Mesothelial cell of epicardium (in vitro differentiated cells): Measurements from ENCODE around the gene PSMC6. TPM values are rescaled to one million over a fixed set of nuclear protein-coding genes. Genes with fewer than 3 reads are reported as not detected.

Experiments used
- DNase-seq, 2 experiments: peaks; one replicate each; pipeline ENCODE4 v3.0.0; 2021; ENCODE audit warnings: low spot score in 2 of 2; ENCODE audit not compliant: unreplicated experiment in 2 of 2
- H3K27ac Mint-ChIP-seq: 2 replicates; pipeline ENCODE4 v1.8.0; 2021; ENCODE audit warnings: mixed read lengths
- H3K27me3 Mint-ChIP-seq: 2 replicates; pipeline ENCODE4 v1.8.0; 2021; ENCODE audit warnings: low read depth, mixed read lengths
- H3K36me3 Mint-ChIP-seq: 2 replicates; pipeline ENCODE4 v1.8.0; 2021; ENCODE audit warnings: mixed read lengths
- H3K4me1 Mint-ChIP-seq: 2 replicates; pipeline ENCODE4 v1.8.0; 2021; ENCODE audit warnings: mixed read lengths
- H3K4me3 Mint-ChIP-seq: 2 replicates; pipeline ENCODE4 v1.8.0; 2021; ENCODE audit warnings: mild to moderate bottlenecking, moderate library complexity, mixed read lengths
- H3K9me3 Mint-ChIP-seq: 2 replicates; pipeline ENCODE4 v1.8.0; 2021; ENCODE audit warnings: mixed read lengths
- total RNA-seq: library from RNA; stranded (reverse); gene quantifications from 3 replicates; pipeline ENCODE4 v1.2.1, GENCODE V29; 2021
- TF ChIP-seq, protein P1 (sequence below): fragments of 200-600 bp; sonication (generic); IDR thresholded peaks from one replicate; pipeline ENCODE4 v1.5.0; 2021; ENCODE audit warnings: antibody characterized with exemption; ENCODE audit not compliant: unreplicated experiment

The PSMC6 gene
- total RNA-seq, 1 donor from 2014 or later: 106 TPM

DNA sequence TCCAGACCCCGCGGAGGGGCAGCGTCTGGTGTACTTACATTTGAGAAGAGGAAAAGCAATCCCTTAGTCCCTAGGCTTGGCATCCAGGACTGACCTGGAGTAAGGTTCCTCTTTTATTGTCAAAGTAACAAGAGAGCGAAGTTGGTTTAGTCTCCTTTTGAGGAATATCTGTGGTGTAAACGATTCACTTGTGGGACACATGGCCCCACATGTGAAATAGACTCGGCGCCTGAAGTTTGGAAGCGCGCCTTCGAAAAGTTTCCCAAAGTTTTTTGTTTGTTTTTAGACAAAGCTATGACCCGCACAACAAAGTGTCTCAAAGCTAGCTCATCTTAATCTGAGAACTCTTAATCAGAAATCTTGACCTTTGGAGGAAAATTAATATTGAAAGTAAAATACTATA, 23.7 kb downstream of the PSMC6 start:
- DNase-seq: no peak
- Mint-ChIP-seq H3K27ac (peak overlapping the region; percentile 97), H3K9me3 (no peaks in the 10 kb centered on the region), H3K27me3 (no peaks in the 10 kb centered on the region), H3K4me3 (peak overlapping the region; percentile 97), H3K36me3 (peaks cover 27% of the 10 kb centered on the region), H3K4me1 (peaks cover 23% of the 10 kb centered on the region)
- TF ChIP-seq, protein P1, sequence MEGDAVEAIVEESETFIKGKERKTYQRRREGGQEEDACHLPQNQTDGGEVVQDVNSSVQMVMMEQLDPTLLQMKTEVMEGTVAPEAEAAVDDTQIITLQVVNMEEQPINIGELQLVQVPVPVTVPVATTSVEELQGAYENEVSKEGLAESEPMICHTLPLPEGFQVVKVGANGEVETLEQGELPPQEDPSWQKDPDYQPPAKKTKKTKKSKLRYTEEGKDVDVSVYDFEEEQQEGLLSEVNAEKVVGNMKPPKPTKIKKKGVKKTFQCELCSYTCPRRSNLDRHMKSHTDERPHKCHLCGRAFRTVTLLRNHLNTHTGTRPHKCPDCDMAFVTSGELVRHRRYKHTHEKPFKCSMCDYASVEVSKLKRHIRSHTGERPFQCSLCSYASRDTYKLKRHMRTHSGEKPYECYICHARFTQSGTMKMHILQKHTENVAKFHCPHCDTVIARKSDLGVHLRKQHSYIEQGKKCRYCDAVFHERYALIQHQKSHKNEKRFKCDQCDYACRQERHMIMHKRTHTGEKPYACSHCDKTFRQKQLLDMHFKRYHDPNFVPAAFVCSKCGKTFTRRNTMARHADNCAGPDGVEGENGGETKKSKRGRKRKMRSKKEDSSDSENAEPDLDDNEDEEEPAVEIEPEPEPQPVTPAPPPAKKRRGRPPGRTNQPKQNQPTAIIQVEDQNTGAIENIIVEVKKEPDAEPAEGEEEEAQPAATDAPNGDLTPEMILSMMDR: no peak

DNA sequence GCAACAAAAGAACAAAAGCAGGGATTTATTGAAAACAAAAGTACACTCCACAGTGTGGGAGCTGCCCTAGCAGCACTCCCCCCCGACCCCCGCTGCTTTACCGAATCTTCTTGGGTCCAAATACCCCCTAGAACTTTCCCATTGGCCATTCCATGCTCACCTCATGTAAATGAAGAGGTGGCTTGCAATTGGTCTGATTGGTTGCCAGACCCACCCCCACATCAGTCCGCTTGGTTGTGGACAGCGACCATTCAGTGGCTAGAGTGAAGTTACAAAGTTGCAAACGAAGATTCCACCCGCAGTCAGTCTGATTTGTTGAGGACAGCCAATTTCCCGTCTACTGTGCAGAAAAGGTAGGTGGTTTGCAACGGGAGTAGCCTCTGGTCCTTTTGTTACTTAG, 26.8 kb downstream of the PSMC6 start:
- H3K27ac Mint-ChIP-seq: no peak overlapping the region
- TF ChIP-seq, protein P1: no peak
- no peaks in the 10 kb centered on the region for H3K27me3 Mint-ChIP-seq
- H3K9me3 Mint-ChIP-seq: no peaks in the 10 kb centered on the region
- H3K4me3 Mint-ChIP-seq: no peak overlapping the region
- peaks cover 22% of the 10 kb centered on the region for H3K36me3 Mint-ChIP-seq
- DNase-seq: no peak
- H3K4me1 Mint-ChIP-seq: peaks cover 37% of the 10 kb centered on the region

DNA sequence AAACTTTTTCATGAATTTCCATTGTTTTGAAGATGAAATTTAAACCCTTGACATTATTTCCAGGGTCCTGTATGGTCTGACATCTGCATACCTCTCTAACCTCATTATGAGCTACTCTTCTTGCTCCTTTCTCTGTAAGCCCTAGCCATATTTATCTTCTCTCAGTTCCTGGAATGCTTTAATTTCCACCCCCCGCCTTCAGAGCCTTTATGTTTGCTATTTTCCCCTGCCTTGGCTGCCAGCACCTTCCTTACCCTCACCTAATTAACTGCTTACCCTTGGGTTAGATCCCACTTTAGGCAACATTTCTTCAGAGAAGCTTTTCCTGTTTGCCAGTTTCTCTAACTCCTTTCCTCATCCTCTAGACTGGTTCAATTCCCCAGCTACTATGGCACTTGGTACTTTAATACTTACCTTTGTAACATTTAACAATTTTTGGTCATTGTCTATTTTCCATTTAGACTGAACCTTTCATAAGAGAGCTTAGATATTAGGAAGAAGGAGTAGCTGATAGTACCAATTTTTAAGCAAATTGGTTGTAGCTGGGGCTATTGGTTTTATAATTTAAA, 29.0 kb downstream of the PSMC6 start:
- Mint-ChIP-seq H3K27me3 (no peaks in the 10 kb centered on the region), H3K4me3 (no peak overlapping the region), H3K36me3 (peaks cover 22% of the 10 kb centered on the region), H3K4me1 (peaks cover 30% of the 10 kb centered on the region), H3K27ac (peak overlapping the region; percentile 66), H3K9me3 (no peaks in the 10 kb centered on the region)
- DNase-seq: no peak
- TF ChIP-seq, protein P1: no peak

DNA sequence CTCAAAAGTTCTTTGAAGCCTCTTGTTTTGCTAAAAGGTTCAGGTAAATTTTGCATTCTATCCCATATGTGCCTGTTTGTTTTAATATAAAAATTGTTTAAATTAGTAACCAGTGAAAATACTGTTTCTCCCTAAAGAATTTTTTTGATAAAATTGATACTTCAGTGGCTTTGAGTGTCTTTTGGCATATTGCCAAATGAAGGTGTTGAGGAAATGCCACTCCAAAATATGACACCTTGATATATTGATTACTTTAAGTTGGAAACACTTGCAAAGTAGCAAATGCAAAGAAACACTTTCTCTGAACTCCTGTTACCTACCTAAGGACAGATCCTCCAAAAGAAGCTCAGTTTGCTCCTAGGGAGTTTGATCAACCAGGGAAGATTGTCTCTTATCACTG, 31.4 kb downstream of the PSMC6 start:
- Mint-ChIP-seq H3K4me1 (peaks cover 21% of the 10 kb centered on the region), H3K9me3 (no peaks in the 10 kb centered on the region), H3K27ac (no peak overlapping the region), H3K36me3 (peaks cover 15% of the 10 kb centered on the region), H3K4me3 (no peak overlapping the region), H3K27me3 (no peaks in the 10 kb centered on the region)
- no peak for DNase-seq
- TF ChIP-seq, protein P1: no peak

DNA sequence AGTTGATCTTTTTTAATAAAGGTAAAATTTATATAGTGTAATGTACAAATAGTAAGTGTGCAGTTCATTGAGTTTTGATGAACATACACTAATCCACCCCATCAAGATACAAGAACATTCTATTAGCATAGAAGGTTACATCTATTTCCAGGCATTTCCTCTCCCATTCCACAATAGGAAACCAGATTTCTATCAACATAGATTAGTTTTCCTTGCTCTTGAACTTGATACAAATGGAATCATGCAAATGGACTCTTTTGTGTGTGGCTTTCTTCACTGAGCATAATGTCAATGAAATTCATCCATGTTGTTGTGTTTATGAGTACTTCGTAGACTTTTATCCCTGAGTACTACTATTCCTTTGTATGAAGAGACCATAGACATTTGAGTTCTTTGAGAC, 33.8 kb downstream of the PSMC6 start:
- no peak overlapping the region for H3K27ac Mint-ChIP-seq
- no peaks in the 10 kb centered on the region for H3K9me3 Mint-ChIP-seq
- peaks cover 13% of the 10 kb centered on the region for H3K4me1 Mint-ChIP-seq
- TF ChIP-seq, protein P1: no peak
- no peaks in the 10 kb centered on the region for H3K27me3 Mint-ChIP-seq
- H3K36me3 Mint-ChIP-seq: peaks cover 6% of the 10 kb centered on the region
- DNase-seq: no peak
- no peak overlapping the region for H3K4me3 Mint-ChIP-seq

DNA sequence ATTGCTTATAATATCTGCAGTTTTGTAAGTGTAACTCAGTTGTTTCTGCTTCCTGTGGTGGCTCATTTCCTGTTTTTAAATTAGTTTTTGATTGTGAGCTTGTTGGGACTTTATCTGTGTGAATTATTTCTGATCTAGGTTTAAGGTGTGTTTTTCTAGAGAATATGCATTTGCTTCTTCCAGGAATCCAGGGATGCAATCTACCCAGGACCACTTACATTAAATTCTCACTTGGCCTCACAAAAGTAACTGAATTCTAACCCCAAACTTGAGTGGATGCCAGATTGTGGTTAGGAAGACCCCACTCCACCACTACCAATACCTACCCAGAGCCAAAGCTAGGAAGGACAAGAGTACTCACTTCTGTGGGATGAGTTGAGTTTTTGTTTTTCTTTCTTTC, 34.9 kb downstream of the PSMC6 start:
- Mint-ChIP-seq H3K4me3 (no peak overlapping the region), H3K4me1 (peaks cover 3% of the 10 kb centered on the region), H3K36me3 (peaks cover 6% of the 10 kb centered on the region), H3K9me3 (no peaks in the 10 kb centered on the region), H3K27me3 (no peaks in the 10 kb centered on the region), H3K27ac (no peak overlapping the region)
- TF ChIP-seq, protein P1: no peak
- no peak for DNase-seq
